Testis (tissue), 2 donors: ENCODE measurements around the gene GUCA1A.

ENCODE experiments used
- CTCF ChIP-seq, 3 experiments: fragments of 450-650 bp in 2 of 3; fragments of 200-600 bp in 1 of 3; sonication (generic) in 1 of 3; IDR thresholded peaks; one replicate each; pipeline ENCODE4 v1.5.1; 2016 to 2019; ENCODE audit warnings: antibody characterized with exemption in 3 of 3, mild to moderate bottlenecking in 2 of 3, moderate library complexity in 1 of 3
- POLR2A ChIP-seq: fragments of 450-650 bp; IDR thresholded peaks from one replicate; pipeline ENCODE4 v1.6.1; 2017; ENCODE audit warnings: antibody characterized with exemption, mild to moderate bottlenecking, moderate library complexity

GRCh38 chr6:42124223-42124836 lies 48.8 kb upstream of the GUCA1A start:
- TF ChIP-seq CTCF (IDR thresholded peaks at IDR 0.05), result no peak
- no peak for TF ChIP-seq POLR2A
